ENCODE measurements around the gene CASP8.
"Not testable (repeated sequence)": the region's sequence is repeated elsewhere in the genome, so short reads cannot be mapped to it uniquely, and the experiment has no call there.

CASP8 gene

DNA sequence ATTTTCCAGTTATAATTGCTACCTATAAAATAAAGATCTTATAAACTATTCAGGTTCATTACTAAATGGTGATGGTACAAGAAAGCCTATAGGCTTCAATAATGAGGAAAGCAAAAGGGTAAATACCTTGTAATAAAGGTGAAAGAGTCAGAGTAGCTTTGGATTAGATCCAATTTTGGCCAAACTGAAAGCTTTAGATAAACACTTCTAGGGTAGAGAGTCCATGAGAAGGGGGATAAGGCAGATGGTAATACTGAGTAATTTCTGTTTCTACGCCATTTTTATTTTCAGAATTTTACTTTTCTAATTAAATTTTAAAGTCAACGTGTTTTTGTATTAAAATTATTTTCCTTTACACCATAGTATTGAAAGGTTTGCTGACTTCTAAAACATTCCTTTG, 9.4 kb downstream of the CASP8 start:
- no peak for DNase-seq (ENCODE audit: extremely low read depth in 1 of 2, low read depth in 1 of 2)

- no peak for DNase-seq (ENCODE audit: extremely low read depth in 1 of 2, low read depth in 1 of 2)
Measured at GRCh38 chr2:201270293-201271001, 10.1 kb downstream of the CASP8 start.

DNA sequence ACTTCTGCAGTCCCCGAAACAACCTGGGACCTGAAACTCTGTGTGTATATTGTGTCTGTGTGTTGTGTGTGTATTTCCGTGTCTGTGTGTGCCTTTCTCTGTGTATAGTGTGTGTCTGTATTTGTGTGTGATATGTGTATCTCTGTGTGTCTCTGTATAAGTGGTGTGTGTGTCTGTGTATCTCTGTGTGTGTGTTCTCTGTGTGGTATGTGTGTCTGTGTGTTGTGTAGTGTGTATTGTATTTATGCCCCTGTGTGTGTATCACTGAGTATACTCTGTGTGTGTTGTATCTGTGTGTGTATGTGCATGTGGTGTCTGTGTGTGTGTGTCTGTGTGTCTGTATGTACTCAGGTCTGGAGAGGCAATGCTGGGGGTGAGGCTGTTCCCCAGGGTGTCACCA, 11.6 kb downstream of the CASP8 start:
- DNase-seq (ENCODE audit: extremely low read depth in 1 of 2, low read depth in 1 of 2) = no peak

DNA sequence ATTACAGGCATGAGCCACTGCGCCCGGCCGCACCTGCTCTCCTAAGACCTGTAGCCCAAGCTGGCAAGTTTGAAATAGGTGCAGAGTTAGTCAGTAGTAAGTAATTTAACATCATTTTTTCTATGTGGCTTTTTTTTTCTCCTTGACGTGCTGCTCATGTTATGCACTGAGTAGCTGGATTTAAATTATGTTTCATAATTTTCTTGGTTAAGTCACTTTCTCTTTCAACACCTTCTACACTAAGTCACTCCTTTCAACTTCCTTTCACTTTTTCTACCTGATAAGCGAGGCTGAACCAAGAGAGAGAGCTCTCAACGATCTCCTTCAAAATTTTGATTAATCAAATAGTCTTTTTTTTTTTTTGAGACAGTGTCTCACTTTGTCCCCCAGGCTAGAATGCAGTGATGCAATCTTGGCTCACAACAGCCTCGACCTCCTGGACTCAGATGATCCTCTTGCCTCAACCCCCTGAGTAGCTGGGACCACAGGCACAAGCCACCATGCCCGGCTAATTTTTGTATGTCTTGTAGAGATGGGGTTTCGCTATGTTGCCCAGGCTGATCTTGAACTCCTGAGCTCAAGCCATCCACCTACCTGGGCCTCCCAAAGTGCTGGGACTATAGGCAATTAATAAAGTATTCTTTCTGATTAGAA, 13.1 kb downstream of the CASP8 start:
- no peak for DNase-seq (ENCODE audit: extremely low read depth in 1 of 2, low read depth in 1 of 2)

- no peak for DNase-seq (ENCODE audit: extremely low read depth in 1 of 2, low read depth in 1 of 2)
Measured at GRCh38 chr2:201275069-201275468, 14.7 kb downstream of the CASP8 start.

GRCh38 chr2:201275990-201276389, 15.7 kb downstream of the CASP8 start:
- no peak for DNase-seq (ENCODE audit: extremely low read depth in 1 of 2, low read depth in 1 of 2)

DNA sequence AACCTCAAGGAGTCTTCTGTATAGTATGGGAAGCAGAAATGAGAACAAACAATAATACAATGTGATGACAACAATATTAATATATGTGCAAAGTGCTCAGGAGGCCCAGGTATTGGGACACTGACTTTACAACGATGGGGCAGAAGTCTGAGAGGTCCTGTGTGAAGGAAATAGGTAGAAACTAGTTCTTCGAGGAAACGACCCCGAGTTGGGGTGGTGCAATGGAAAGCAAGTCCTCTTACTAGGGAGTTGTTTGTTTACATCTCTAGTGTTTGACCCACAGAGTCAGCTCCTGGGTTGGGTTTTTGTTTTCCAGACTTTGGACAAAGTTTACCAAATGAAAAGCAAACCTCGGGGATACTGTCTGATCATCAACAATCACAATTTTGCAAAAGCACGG, 16.2 kb downstream of the CASP8 start:
- no peak for DNase-seq (ENCODE audit: extremely low read depth in 1 of 2, low read depth in 1 of 2)

GRCh38 chr2:201279079-201279478, 18.7 kb downstream of the CASP8 start:
- no peak for DNase-seq (ENCODE audit: extremely low read depth in 1 of 2, low read depth in 1 of 2)

DNA sequence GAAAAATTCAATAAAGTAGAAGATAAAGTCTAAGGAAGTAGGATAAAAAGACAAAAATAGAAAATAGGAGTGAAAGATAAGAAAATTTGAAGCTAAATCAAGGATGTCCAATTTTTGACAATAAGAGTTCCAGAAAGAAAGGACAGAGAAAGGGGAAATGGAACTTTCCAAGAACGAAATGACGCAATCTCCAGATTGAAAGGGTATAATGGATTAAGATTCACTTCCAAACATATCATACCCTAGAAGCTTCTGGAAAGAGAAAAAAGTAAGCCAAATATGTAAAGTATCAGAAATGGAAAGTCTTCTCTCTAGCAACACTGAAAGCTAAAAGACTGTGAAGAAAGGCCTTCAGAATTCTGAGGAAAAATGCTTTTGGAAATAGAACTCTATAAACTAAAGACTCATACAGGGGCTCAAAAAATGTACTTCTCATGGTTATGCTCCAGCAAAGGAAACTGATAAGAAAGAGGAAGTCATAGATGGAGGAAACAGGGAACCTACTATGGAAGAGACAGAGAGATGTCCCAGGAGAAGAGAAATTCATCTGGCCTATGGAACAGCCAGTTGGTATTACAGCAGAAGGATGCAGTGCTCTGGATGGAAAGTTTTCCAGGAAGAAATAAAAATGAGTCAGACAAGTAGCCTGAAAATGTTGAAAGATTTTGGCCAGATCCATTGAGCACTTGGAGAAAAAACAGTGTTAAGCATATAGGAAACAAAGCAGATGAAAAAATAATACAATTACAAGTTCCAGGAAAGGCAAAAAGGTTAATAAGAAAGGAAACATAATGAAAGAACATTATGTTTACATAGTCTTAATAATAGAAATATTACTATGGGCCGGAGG, 20.1 kb downstream of the CASP8 start:
- no peak for DNase-seq (ENCODE audit: extremely low read depth in 1 of 2, low read depth in 1 of 2)

GRCh38 chr2:201285499-201285898, 25.2 kb downstream of the CASP8 start:
- no peak for DNase-seq (ENCODE audit: extremely low read depth in 1 of 2, low read depth in 1 of 2)

- DNase-seq (ENCODE audit: extremely low read depth in 1 of 2, low read depth in 1 of 2) = not testable (repeated sequence)
Measured at GRCh38 chr2:201290457-201291148, 30.3 kb downstream of the CASP8 start.

GRCh38 chr2:201298462-201299052, 38.2 kb downstream of the CASP8 start:
- DNase-seq (ENCODE audit: extremely low read depth in 1 of 2, low read depth in 1 of 2) = no peak

DNA sequence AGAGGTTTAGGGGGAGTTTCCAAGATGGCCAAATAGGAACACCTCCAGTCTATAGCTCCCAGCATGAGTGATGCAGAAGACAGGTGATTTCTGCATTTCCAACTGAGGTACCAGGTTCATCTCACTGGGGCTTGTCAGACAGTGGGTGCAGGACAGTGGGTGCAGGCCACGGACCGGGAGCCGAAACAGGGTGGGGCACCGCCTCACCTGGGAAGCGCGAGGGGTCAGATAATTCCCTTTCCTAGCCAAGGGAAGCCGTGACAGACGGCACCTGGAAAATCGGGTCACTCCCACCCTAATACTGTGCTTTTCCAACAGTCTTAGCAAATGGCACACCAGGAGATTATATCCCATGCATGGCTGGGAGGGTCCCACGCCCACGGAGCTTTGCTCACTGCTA, 39.6 kb downstream of the CASP8 start:
- DNase-seq (ENCODE audit: extremely low read depth in 1 of 2, low read depth in 1 of 2) = not testable (repeated sequence)

DNA sequence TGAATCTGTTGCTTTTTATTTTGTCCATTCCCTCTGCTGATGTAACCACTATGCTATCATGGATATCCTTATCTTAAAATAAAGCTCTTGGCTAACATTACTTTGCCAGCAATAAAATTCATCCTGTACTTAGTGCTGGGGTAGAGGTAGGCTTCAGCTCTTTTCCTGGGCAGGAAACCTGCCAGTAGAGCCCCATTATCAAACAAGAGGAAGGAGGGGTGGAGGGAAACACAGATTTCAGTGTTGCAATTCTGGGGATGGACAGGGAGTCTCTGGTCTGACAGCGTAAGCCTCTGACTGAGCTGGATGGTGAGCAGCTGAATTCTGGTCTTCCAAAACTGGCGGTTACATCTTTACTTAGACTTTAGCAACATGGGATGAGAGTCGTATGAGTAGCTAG, 47.5 kb downstream of the CASP8 start:
- no peak for DNase-seq (ENCODE audit: extremely low read depth in 1 of 2, low read depth in 1 of 2)

DNA sequence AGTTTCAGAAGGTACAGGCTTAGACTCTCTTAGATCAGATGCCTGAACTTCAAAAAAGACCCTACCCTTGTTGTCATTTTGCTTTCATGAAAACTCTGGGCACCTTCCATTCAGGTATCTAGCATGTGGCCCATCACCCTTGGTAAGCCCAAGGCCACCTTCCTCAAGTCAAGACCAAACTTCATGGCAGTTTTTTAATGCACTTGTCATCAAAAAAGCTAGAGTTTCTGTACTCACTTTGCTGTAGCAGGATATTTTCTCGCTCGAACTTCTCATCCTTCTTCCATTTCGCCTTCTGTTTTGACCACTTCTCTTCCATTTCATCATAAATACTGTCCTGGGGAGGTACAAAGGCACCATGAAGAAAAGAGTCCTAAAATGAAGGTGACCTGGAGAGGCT, 48.6 kb downstream of the CASP8 start:
- no peak for DNase-seq (ENCODE audit: extremely low read depth in 1 of 2, low read depth in 1 of 2)

DNA sequence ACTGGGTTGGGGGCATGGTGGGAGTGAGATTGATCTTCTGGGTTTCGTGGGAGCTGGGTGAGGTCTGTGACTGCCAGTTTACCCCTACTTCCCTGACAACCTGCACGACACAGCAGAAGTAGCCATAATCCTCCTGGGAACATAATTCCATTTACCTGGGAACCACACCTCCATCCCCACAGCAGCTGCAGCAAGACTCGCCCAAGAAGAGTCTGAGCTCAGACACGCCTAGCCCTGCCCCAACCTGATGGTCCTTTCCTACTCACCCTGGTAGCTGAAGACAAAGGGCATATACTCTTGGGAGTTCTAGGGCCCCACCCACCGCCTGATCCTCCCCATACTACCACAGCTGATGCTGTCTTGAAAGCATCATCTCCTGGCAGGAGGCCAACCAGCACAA, 53.0 kb downstream of the CASP8 start:
- DNase-seq (ENCODE audit: extremely low read depth in 1 of 2, low read depth in 1 of 2) = no peak

DNA sequence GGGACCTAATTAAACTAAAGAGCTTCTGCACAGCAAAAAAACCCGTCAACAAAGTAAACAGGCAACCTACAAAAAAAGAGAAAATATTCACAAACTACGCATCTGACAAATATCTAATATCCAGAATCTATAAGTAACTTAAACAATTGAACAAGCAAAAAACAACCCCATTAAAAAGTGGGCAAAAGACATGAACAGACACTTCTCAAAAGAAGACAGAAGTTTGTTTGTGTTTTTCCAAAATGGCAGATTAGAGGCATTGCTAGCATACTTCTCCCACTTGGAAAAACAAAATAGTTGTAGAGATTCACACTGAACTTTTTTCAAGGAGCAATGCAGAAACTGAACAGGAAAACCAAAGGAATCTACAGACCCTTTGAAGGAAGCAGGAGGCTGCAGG, 59.2 kb downstream of the CASP8 start:
- no peak for DNase-seq (ENCODE audit: extremely low read depth in 1 of 2, low read depth in 1 of 2)

DNA sequence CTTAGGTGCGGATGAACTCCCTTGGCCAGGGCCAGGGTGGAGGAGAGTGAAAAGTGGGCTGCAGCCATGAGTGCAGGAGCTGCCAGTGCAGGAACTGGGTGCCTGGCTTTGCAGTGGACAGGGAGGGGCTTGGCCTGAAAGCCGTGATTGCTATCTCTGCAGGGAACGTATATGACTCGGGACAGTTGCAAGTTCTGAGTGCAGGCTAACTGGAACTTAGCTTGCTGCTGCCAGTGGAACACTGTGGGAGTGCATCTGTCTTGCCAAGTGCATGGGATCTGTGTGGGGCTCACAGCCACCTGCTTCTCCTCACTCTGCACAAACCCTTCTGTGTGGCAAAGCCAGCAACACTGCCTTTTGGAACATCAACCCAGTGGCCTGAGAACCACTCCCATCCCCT, 59.9 kb downstream of the CASP8 start:
- no peak for DNase-seq (ENCODE audit: extremely low read depth in 1 of 2, low read depth in 1 of 2)

GRCh38 chr2:201320701-201321100, 60.4 kb downstream of the CASP8 start:
- no peak for DNase-seq (ENCODE audit: extremely low read depth in 1 of 2, low read depth in 1 of 2)

DNA sequence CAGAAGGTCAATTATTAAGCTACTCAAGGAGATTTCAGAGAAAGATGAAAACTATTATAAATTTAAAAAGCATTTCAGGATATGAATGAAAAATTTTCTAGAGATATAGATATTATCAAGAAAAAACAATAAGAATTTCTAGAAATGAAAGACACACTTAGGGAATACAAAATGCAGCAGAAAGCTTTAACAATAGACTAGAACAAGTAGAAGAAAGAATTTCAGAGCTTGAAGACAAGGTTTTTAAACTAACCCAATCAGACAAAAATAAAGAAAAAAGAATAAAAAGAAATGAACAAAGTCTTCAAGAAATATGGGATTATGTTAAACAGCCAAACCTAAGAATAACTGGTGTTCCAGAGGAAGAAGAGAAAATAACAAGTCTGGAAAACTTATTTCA, 62.4 kb downstream of the CASP8 start:
- DNase-seq (ENCODE audit: extremely low read depth in 1 of 2, low read depth in 1 of 2) = no peak

GRCh38 chr2:201327678-201328077, 67.3 kb downstream of the CASP8 start:
- DNase-seq (ENCODE audit: extremely low read depth in 1 of 2, low read depth in 1 of 2) = no peak
